Fibroblast of mammary gland (primary cell): ENCODE results near the gene BCR.

ENCODE experiments used
- DNase-seq: peaks from one replicate; pipeline ENCODE4 v3.0.0-alpha.2; 2010; ENCODE audit warnings: low read depth
- H3K4me3 ChIP-seq: 2 replicates; pipeline ENCODE4 v1.5.1; 2011; ENCODE audit warnings: low read depth, mild to moderate bottlenecking, low read length, moderate library complexity; ENCODE audit not compliant: control insufficient read depth
- CTCF ChIP-seq: conservative IDR thresholded peaks from 2 replicates; pipeline ENCODE4 v1.5.1; 2011; ENCODE audit warnings: low read depth, low read length, inconsistent platforms; ENCODE audit not compliant: control insufficient read depth, insufficient read depth

Gene BCR

GRCh38 chr22:23284504-23285033 is 104.3 kb downstream of the BCR start:
- H3K4me3 ChIP-seq: no peak overlapping the region
- TF ChIP-seq CTCF: no peak
- DNase-seq: no peak

GRCh38 chr22:23285236-23285635 is 104.9 kb downstream of the BCR start:
- TF ChIP-seq CTCF: no peak

DNA sequence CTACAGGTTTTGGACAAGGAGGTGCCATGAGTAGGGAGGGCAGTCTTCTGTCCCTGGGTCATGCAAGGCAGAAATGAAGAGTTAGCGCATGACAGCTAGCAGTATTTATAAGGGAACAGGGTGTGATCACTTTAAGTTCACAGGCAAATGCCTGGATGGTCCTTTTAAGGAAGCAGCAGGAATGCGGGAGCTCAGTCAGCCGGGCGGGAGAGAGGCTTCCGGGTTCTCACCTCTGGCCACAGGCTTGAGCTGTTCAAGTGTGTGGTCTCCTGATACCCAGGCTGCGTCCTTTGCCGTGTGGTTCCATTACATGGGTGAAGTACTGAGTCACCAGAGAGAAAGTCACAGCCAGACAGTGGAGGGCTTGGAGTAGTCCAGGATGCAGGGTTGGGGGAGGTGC is 105.4 kb downstream of the BCR start:
- no peak for DNase-seq
- no peak for TF ChIP-seq CTCF
- no peak overlapping the region for H3K4me3 ChIP-seq

More at GRCh38 chr22:23285236-23285635, 104.9 kb downstream of the BCR start:
- no peak overlapping the region for H3K4me3 ChIP-seq
- no peak for DNase-seq

- DNase-seq: no peak
- TF ChIP-seq CTCF: no peak
- H3K4me3 ChIP-seq: no peak overlapping the region
These were observed 106.0 kb downstream of the BCR start for GRCh38 chr22:23286296-23286695.

DNA sequence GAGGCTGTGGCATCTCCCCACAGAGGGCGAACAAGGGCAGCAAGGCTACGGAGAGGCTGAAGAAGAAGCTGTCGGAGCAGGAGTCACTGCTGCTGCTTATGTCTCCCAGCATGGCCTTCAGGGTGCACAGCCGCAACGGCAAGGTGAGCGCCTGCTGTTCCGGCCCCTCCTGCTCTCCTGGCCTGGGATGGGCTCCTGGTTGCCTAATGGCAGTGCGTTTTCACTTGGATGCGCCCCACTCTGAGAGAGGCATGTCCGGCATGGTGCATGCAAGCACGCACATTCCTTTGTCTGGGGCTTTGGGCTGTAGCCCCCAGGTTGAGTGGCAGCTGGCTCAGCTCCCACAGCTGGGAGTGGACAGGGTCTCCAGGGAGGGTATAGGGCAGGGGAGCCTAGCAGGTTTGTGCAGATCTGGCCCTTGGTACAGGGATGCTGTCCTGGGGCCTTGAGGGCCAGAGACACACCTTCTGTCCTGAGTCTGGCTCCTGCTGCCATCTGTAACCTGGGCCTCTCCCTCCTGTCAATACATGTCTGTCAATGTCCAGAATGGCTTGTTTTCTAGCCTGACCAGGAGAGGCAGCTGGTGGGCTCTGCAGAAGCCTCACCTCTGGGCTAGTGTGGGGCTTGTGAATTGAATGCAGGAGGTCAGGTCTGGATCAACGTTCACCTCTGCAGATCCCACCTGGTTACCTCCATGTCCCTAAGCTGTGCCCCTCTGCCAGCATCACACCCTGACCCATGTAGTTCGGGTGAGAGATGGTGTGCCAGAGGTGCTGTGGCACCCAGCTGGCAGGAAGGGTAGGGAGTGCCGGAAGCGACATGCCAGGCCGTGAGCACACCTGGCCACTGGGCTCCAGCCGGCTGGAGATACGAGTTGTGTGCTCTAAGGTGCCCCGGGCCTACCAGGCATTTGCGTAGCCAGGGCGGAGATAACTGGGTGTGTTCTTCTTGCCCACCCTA is 107.1 kb downstream of the BCR start:
- TF ChIP-seq CTCF: no peak
- H3K4me3 ChIP-seq: no peak overlapping the region
- no peak for DNase-seq

GRCh38 chr22:23288301-23289129 is 108.2 kb downstream of the BCR start:
- H3K4me3 ChIP-seq: no peak overlapping the region
- no peak for DNase-seq
- no peak for TF ChIP-seq CTCF
